ENCODE data around the gene UMODL1.

Gene UMODL1

GRCh38 chr21:42094811-42095210 is 23.7 kb downstream of the UMODL1 start:
- no peak overlapping the region for H3K4me3 ChIP-seq (ENCODE audit: control insufficient read depth, low read depth, low read length)
- TF ChIP-seq CTCF (IDR thresholded peaks at IDR 0.05; ENCODE audit: control insufficient read depth, insufficient read depth, low read depth, low read length, missing control alignments), result peak; percentile 11
- no peak for DNase-seq (ENCODE audit: low read depth)

DNA sequence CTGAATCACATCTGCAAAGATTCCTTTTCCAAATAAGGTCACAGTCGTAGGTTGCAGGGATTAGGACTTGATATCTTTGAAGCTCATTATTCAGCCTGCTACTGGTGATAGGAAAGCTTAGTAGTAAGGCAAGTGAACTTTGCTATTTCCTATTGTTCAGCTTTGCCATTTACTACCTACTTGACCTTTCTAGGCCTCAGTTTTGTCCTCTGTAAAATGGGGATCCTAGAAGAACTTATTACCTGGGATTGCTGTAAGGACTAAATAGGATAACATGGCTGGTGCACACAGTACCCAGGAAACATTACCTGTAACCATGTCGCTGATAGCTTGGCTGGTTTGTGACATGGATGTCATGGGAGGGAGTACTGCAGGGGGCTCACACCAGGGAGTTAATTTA is 24.5 kb downstream of the UMODL1 start:
- no peak overlapping the region for H3K4me3 ChIP-seq (ENCODE audit: control insufficient read depth, low read depth, low read length)
- TF ChIP-seq CTCF (IDR thresholded peaks at IDR 0.05; ENCODE audit: control insufficient read depth, insufficient read depth, low read depth, low read length, missing control alignments), result no peak
- no peak for DNase-seq (ENCODE audit: low read depth)

GRCh38 chr21:42096566-42096965 is 25.4 kb downstream of the UMODL1 start:
- no peak for TF ChIP-seq CTCF (IDR thresholded peaks at IDR 0.05; ENCODE audit: control insufficient read depth, insufficient read depth, low read depth, low read length, missing control alignments)
- H3K4me3 ChIP-seq (ENCODE audit: control insufficient read depth, low read depth, low read length), result no peak overlapping the region
- no peak for DNase-seq (ENCODE audit: low read depth)

- no peak for TF ChIP-seq CTCF (IDR thresholded peaks at IDR 0.05; ENCODE audit: control insufficient read depth, insufficient read depth, low read depth, low read length, missing control alignments)
- H3K4me3 ChIP-seq (ENCODE audit: control insufficient read depth, low read depth, low read length), result no peak overlapping the region
- DNase-seq (ENCODE audit: low read depth), result no peak
These were observed 26.2 kb downstream of the UMODL1 start for GRCh38 chr21:42097274-42097673.

- TF ChIP-seq CTCF (IDR thresholded peaks at IDR 0.05; ENCODE audit: control insufficient read depth, insufficient read depth, low read depth, low read length, missing control alignments), result no peak
- DNase-seq (ENCODE audit: low read depth), result peak; percentile 97
These were observed 26.8 kb downstream of the UMODL1 start for GRCh38 chr21:42097860-42098454.

GRCh38 chr21:42098957-42099505 is 27.9 kb downstream of the UMODL1 start:
- DNase-seq (ENCODE audit: low read depth), result no peak
- no peak overlapping the region for H3K4me3 ChIP-seq (ENCODE audit: control insufficient read depth, low read depth, low read length)
- no peak for TF ChIP-seq CTCF (IDR thresholded peaks at IDR 0.05; ENCODE audit: control insufficient read depth, insufficient read depth, low read depth, low read length, missing control alignments)

More at GRCh38 chr21:42097860-42098454, 26.8 kb downstream of the UMODL1 start:
- H3K4me3 ChIP-seq (ENCODE audit: control insufficient read depth, low read depth, low read length), result no peak overlapping the region
